ENCODE results near the gene AP4S1.
"Not testable (repeated sequence)": the region's sequence is repeated elsewhere in the genome, so short reads cannot be mapped to it uniquely, and the experiment has no call there.

The AP4S1 gene

DNA sequence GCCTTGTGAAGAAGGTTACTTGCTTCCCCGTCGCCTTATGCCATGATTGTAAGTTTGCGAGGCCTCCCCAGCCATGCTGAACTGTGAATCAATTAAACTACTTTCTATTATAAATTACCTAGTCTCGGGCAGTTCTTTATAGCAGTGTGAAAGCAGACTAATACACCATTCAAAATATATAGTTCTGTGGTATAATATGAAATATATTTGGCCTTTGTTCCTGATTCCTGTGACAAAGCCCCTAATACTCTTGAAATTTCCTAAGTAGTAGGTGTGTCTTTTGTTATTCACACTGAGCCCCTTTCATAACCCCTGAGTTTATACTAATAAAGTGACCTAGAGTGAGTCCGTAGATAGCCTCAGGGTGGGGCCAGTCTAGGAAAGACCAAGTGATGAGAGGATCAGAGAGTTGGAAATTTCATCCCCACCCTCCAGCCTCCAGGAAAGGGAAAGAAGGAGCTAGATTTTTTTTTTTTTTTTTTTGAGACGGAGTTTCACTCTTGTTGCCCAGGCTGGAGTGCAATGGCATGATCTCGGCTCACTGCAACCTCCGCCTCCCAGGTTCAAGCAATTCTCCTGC, 20.1 kb downstream of the AP4S1 start:
- no peak for DNase-seq

- DNase-seq = no peak
Measured at GRCh38 chr14:31047503-31047902, 22.1 kb downstream of the AP4S1 start.

GRCh38 chr14:31051023-31051422, 25.6 kb downstream of the AP4S1 start:
- DNase-seq = no peak

- no peak for DNase-seq
Measured at GRCh38 chr14:31051511-31051910, 26.1 kb downstream of the AP4S1 start.

DNA sequence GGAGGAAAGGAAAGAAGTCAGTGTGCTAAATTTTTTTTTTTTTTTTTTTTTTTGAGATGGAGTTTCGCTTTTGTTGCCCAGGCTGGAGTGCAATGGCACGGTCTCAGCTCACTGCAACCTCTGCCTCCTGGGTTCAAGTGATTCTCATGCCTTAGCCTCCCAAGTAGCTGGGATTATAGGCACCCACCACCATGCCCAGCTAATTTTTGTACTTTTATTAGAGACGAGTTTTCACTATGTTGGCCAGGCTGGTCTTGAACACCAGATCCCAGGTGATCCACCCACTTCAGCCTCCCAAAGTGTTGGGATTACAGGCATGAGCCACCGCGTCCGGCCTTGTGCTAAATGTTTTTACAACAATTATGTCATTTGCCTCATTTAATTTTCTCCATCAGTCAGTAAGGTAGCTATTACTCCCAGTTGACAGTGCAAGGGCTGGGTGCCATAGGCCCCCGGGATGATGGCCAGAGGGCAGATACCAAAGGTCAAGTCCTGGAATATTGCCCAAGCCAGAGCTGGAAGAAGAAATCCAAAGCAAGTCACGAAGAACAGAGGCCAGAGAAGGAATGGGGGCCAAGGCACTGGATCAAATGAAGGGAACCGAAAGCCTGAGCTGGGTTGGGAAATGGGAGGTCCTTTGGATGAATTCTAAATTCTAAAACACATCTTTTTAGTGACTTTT, 27.6 kb downstream of the AP4S1 start:
- not testable (repeated sequence) for DNase-seq

DNA sequence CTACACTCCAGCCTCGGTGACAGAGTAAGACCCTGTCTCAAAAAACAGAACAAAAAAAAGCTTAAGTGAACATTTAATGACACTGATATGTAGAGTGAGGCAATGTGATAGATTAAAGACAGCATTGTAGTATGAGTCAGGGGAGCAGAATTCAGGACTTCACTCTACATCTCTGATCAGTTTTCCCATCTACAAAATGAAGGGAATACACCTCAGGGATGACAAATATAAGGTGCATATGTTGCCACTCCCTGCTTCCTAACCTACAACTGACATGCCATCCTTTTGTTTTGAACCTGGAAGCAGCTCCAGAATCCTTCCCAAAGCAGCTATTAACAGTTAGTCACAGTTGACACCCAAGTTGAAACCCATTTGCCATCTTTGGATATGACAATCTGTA, 31.6 kb downstream of the AP4S1 start:
- DNase-seq = no peak

GRCh38 chr14:31057701-31058364, 32.4 kb downstream of the AP4S1 start:
- no peak for DNase-seq

DNA sequence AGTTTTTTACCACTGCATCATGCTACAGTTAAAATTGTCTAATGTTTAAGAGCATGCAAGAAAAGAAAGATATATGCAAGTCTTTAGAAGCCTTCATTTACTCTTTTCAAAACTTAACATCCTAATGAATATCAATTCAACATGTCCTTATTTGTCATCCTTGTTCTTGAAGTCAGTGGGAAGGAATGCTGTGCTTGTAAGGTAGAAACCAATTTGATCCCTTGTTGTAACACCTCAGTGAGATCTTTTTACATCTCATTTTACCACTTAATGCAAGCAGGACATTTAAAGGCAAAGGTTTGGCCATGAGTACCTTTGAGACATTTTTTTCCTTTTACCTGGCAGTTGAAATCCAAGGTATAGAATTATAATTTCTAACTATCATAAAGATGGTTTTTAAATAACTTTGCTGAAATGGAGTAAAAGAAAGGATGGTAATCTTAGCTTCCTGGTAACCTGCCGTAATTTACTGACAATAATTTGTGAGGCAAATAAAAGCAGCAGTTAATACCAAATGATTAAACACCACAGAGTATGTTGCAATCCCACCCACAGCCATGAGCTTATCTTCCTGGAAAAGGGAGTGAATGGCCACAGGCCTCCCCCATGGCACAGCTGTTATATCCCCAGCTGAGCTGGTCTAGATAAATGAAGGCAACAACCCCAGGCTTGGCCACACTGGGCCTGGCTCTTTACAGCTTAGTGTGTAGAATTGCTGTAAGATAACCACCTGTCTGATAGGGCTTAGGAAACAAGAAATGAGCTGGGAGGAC, 33.9 kb downstream of the AP4S1 start:
- DNase-seq = no peak

DNA sequence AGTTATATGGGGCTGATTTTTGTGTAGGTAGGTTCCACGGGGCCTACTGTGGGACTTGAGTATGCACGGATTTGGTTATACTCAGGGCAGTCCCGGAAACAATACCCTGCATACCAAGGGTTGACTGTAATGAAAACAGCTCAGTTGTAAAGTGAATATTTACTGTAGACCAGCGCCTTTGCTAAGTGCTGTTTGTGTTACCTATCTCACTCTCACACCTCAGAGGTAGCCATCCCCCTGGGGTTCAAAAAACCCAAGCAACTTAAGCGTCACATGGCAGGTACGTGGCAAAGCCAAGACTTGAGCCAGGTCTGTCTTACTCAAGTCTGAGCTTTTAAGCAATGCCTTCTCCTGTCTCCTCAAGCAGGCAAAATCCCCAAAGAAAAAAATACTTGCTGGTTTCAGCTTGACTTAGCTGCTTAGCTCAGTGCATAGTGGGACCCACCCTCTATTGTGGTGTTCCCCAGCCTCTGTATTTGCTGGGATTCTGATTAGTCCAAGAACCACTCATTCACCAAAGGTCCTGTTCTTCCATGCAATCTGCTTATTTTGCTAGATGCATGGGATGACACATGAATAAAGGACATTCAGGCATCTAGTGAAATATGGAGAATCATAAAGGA, 34.9 kb downstream of the AP4S1 start:
- no peak for DNase-seq

GRCh38 chr14:31062908-31063307, 37.5 kb downstream of the AP4S1 start:
- DNase-seq = not testable (repeated sequence)

DNA sequence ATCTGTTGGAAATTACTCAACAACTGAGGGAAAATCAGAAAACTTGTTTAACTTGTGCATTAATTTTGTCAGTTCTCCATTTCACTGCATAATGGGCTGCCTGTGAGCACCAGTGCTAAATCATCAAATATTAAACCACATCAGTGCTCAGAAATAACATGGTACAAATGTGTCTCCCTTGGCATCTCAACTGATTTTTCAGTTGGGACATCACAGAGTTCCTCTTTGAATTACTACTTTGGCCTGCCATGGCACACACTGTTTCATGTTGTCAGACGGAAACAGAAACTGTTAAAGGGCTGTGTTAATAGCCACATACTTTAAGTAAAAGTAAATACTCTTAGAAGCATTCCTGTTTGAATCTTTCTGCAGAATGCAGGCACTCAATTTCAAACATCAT, 42.8 kb downstream of the AP4S1 start:
- DNase-seq = no peak

GRCh38 chr14:31069343-31069742, 43.9 kb downstream of the AP4S1 start:
- DNase-seq = no peak

GRCh38 chr14:31070431-31070830, 45.0 kb downstream of the AP4S1 start:
- no peak for DNase-seq

DNA sequence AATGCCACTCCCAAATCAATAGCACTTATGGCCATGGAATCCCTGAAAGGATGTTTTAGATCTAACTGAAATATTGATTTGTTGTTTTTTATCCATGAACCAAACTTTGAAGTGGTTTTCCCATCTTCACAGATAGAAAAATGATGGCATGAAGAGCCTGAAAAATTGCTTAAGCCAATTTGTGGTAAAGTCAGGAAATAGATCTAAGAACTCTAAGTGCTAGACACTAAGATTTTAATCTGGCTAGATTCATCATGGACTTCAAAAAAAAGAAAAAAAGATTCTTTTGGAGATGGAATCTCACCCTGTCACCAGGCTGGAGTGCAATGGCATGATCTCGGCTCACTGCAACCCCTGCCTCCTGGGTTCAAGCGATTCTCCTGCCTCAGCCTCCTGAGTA, 45.7 kb downstream of the AP4S1 start:
- DNase-seq = no peak

DNA sequence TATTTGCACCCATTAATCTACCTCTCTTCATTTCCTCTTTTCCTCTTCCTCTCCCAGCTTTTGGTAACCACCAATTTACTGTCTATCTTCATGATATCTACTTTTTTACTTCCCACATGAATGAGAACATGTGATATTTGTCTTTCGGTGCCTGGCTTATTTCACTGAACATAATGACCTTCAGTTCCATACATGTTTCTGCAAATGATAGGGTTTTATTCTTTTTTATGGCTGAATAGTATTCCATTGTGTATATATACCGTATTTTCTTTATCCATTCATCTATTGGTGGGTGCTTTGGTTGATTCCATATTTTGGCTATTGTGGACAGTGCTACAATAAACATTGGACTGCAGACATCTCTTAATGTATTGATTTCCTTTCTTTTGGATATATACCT, 49.7 kb downstream of the AP4S1 start:
- no peak for DNase-seq

DNA sequence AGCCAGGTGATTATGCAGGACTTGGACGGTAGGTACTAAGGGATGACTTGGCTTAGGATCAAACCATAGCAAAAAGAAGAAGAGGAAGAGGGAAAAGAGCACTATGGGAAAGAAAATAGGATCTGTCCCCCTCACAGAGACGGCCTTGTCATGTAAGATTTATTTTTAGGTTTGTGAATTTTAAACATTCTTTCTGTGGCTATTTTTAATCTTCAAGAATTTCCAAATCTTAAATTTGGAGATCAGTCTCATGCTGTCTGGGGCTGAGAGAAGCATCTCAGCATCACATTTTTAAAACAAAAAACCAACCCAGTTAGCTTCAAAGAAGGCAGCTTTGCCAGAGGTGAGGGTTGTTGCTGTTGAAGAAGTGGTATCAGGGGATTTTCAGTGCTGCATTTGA, 53.3 kb downstream of the AP4S1 start:
- no peak for DNase-seq

DNA sequence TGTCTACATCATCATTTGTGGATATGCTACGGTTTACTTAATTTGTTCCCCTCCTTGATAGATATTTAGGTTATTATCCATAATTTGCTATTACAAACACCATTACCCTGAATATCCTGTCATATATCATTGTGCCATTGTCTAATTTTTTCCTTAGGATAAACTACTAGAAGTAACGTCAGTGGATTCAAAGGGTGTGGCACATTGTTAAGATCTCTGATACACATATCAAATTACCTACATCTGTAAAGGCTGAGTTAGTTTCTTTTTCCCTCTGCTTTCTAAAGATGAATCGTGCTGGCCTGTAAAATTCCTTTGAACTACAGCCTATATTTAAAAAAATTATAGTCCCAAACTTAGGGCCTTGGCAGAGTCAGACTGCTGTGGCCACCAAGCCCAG, 54.6 kb downstream of the AP4S1 start:
- DNase-seq = no peak

DNA sequence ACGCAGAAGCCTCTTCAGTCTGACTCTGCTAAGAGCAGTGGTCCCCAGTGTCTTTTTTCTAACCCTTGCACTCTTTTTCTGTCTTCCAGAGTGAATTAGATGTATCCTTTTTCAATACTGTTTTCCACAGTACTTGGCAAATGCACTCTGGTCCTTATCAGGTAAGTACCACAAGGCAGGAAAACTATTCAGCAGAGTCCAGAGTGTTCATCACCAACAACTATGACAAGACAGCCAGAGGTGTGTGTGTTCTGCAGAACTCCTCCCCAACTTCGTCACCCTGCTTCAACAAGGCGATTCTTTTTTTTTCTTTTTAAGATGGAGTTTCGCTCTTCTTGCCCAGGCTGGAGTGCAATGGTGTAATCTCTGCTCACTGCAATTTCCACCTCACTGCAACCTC, 55.0 kb downstream of the AP4S1 start:
- no peak for DNase-seq

DNA sequence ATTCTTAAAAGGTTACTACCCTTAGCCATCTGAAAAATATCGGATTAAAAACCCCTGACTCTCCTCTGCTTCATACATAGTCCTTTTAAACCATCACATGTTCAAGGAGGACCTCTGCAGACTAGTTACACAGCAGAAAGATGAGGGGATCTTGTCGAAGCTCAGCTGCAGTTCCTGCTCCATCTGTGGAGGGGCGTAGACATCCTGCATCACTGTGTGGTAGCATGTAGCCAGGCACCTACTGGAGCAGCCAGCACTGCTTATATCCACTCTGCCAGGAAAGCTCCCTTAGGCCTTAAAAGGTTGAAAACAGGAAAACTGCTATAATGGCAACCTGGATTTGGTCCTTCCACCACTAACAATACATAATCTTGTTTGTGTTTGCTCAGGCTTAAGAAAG, 58.3 kb downstream of the AP4S1 start:
- no peak for DNase-seq

- no peak for DNase-seq
Measured at GRCh38 chr14:31084385-31084784, 58.9 kb downstream of the AP4S1 start.

DNA sequence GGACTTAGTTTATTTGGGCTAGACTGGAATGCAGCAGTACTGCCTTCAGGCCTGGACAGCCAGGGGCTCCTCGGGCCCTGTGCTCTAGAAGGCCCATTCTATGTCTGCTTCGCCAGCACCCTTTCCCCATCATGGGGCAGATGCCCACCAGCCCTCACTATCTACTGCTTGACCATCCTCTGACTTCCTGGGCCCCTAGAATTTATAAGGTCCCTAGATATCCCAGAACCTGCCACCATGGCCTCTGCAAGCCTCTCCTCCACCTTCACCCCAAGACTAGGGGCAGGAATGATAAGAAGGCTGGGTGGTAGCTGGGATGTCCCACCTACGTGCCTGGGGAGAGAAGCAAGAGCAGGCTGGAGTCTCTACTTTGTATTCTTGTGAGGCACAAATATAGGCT, 59.6 kb downstream of the AP4S1 start:
- no peak for DNase-seq

DNA sequence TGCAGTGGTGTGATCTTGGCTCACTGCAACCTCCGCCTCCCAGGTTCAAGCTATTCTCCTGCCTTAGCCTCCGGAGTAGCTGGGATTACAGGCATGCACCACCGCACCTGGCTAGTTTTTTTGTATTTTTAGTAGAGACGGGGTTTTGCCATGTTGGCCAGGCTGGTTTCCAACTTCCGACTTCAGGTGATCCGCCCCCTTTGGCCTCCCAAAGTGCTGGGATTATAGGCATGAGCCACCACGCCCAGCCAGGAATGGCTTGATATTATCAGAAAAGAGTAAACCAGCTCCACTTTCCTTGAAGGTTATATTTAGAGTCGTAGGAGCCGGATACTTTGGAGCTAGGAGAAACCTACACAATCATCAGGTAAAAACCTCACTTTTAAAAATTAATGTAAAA, 61.0 kb downstream of the AP4S1 start:
- not testable (repeated sequence) for DNase-seq
